ENCODE results near the gene YJEFN3. TPM values are rescaled to one million over a fixed set of nuclear protein-coding genes. Genes with fewer than 3 reads are reported as not detected.

The YJEFN3 gene
- total and polyA plus RNA-seq, 4 donors: 0.19 to 0.88 (median 0.63) TPM

DNA sequence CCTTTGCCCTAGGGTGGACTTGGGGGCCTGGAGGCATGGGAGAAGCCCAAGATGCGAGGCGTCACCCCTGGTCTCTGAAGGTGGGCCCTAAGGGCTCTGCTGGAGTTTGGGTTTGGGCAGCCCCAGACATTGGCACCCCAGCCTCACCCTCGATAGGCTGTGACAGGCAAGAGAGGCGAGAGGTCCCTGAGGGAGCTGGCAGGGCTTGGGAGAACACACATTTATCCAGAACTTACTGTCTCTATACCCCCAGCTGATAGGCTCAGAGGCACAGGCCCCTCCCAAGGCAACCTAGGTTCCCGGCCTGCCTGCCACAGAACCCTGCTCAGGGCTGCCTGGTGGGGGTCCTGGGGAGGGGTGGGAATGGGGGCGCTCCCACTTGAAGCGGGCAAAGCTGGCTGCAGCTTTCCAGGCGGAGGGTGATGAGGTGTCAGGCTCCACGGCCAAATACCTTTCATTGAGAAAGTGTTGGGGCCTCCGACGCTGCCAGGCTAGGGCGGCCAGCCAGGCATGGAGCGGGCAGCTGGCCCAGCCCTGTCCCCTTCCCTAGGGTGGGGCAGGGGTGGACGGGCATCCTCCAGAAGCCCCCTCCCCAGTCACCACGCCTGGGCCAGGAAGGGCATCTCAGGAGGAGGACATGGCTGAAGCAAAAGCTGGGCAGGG, 19.1 kb downstream of the YJEFN3 start:
- H3K4me3 ChIP-seq (ENCODE audit: low read depth in 1 of 3, low read length in 3 of 3): no peak overlapping the region
- no peak overlapping the region for H3K9ac ChIP-seq (ENCODE audit: low read depth in 1 of 2, low read length in 2 of 2)
- no peaks in the 10 kb centered on the region for H3K9me3 ChIP-seq (ENCODE audit: control insufficient read depth in 4 of 4, low read length in 3 of 4)
- 64% methylated on average over 15 of the region's 15 CpGs for WGBS
- H3K36me3 ChIP-seq (ENCODE audit: control insufficient read depth in 4 of 4, insufficient read depth in 3 of 4, low read depth in 1 of 4, low read length in 3 of 4): no peaks in the 10 kb centered on the region
- H3K4me1 ChIP-seq (ENCODE audit: control insufficient read depth in 4 of 4, insufficient read depth in 4 of 4, low read length in 3 of 4): no peaks in the 10 kb centered on the region
- TF ChIP-seq JUND (IDR thresholded peaks at IDR 0.05) (no peak), TAF1 (conservative IDR thresholded peaks at IDR 0.05) (no peak), HNF4G (IDR thresholded peaks at IDR 0.05) (no peak), NR2F2 (IDR thresholded peaks at IDR 0.05) (no peak), FOXA2 (IDR thresholded peaks at IDR 0.05) (no peak)
- TF ChIP-seq, protein P1, sequence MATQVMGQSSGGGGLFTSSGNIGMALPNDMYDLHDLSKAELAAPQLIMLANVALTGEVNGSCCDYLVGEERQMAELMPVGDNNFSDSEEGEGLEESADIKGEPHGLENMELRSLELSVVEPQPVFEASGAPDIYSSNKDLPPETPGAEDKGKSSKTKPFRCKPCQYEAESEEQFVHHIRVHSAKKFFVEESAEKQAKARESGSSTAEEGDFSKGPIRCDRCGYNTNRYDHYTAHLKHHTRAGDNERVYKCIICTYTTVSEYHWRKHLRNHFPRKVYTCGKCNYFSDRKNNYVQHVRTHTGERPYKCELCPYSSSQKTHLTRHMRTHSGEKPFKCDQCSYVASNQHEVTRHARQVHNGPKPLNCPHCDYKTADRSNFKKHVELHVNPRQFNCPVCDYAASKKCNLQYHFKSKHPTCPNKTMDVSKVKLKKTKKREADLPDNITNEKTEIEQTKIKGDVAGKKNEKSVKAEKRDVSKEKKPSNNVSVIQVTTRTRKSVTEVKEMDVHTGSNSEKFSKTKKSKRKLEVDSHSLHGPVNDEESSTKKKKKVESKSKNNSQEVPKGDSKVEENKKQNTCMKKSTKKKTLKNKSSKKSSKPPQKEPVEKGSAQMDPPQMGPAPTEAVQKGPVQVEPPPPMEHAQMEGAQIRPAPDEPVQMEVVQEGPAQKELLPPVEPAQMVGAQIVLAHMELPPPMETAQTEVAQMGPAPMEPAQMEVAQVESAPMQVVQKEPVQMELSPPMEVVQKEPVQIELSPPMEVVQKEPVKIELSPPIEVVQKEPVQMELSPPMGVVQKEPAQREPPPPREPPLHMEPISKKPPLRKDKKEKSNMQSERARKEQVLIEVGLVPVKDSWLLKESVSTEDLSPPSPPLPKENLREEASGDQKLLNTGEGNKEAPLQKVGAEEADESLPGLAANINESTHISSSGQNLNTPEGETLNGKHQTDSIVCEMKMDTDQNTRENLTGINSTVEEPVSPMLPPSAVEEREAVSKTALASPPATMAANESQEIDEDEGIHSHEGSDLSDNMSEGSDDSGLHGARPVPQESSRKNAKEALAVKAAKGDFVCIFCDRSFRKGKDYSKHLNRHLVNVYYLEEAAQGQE (IDR thresholded peaks at IDR 0.05): no peak
- DNase-seq (ENCODE audit: low spot score): no peak
- no peak overlapping the region for H3K27ac ChIP-seq (ENCODE audit: low read depth in 1 of 2, low read length in 2 of 2)
- H3K27me3 ChIP-seq (ENCODE audit: control insufficient read depth in 4 of 4, insufficient read depth in 4 of 4, low read length in 3 of 4): peaks cover 0 to 5% (median 0%) of the 10 kb centered on the region in 4 donors

DNA sequence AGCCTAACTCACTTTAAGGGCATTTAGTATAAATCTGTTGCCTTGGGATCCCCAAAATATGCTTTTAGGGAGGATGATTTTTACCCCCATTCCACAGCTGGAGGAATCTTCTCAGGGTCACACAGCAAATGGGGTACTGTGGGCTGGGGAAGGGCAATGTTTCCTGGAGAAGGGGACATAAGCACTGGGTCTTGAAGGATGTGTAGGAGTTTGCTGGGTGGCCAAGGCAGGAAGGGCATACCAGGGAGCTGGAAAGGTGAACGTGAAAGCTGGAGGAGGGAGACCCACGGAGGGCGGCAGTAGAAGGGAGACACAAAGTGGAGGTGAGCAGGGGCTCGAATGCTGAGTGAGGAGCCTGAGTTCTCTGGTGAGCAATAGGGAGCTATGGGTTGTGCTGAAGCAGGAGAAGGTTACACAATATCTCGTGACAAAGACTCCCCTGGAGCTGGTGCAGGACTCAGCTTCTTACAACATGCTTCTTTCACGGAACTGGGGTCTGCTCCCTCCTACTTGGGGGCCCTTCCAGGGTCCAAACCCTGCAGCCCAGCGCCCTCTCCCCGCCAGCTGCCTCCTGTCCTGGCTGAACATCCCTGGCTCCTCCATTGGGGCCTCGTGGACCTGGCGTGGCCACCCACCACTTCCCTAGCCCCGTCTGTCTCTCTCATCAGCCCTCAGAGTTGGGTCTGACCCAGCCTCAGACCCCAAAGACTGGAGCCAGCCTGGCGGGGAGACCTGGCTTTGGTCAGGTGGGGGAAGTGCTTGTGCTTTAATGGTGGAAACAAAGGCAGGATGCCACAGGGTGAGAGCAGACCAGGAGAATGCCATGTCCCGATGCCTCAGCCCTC, 20.4 kb downstream of the YJEFN3 start:
- no peaks in the 10 kb centered on the region for H3K36me3 ChIP-seq (ENCODE audit: control insufficient read depth in 4 of 4, insufficient read depth in 3 of 4, low read depth in 1 of 4, low read length in 3 of 4)
- no peaks in the 10 kb centered on the region for H3K4me1 ChIP-seq (ENCODE audit: control insufficient read depth in 4 of 4, insufficient read depth in 4 of 4, low read length in 3 of 4)
- TF ChIP-seq MAX (IDR thresholded peaks at IDR 0.05): no peak
- H3K27ac ChIP-seq (ENCODE audit: low read depth in 1 of 2, low read length in 2 of 2): no peak overlapping the region
- H3K9ac ChIP-seq (ENCODE audit: low read depth in 1 of 2, low read length in 2 of 2): no peak overlapping the region
- no peak overlapping the region for H3K4me3 ChIP-seq (ENCODE audit: low read depth in 1 of 3, low read length in 3 of 3)
- DNase-seq (ENCODE audit: low spot score): no peak
- 56% methylated on average over 13 of the region's 13 CpGs for WGBS
- H3K27me3 ChIP-seq (ENCODE audit: control insufficient read depth in 4 of 4, insufficient read depth in 4 of 4, low read length in 3 of 4): peaks cover 0 to 5% (median 0%) of the 10 kb centered on the region in 4 donors
- no peaks in the 10 kb centered on the region for H3K9me3 ChIP-seq (ENCODE audit: control insufficient read depth in 4 of 4, low read length in 3 of 4)

DNA sequence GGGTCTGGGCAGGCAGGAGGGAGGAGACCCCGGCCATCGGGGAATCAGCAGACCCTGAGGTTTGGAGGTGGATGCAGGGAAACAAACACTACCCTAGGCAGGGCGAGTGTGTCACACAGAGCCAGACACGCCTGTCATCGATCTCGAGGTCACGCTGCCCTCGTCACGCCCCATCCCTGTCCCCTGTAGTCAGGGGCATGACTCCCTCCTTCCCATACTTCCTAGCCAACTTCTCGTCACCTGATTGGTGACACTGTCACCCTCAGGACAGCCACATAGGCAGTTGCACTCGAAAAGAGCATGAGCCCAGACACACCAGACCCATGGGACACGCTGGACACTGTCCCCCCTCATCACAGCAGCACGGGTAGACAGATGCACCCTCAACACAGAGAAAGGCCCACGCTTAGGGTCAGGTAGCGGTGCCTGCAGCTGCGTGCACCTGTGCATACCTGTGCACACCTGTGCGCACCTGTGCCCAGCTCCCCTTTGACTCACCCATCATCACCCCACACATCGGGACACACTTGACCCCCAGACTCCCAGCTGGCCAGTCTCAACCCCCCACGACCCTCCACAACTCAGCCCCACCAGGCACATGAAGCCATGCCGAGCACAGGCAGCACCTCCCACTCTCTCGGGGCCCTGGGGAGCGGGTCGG, 21.2 kb downstream of the YJEFN3 start:
- H3K27ac ChIP-seq (ENCODE audit: low read depth in 1 of 2, low read length in 2 of 2): no peak overlapping the region
- TF ChIP-seq JUND (IDR thresholded peaks at IDR 0.05) (no peak), TAF1 (conservative IDR thresholded peaks at IDR 0.05) (no peak), HNF4G (IDR thresholded peaks at IDR 0.05) (no peak), SP1 (IDR thresholded peaks at IDR 0.05) (no peak), MAX (IDR thresholded peaks at IDR 0.05) (no peak), RAD21 (IDR thresholded peaks at IDR 0.05) (no peak), YY1 (IDR thresholded peaks at IDR 0.05) (no peak), ATF3 (IDR thresholded peaks at IDR 0.05) (no peak), GABPA (IDR thresholded peaks at IDR 0.05 in 1 of 2, conservative IDR thresholded peaks at IDR 0.05 in 1 of 2) (no peak), FOXA2 (IDR thresholded peaks at IDR 0.05) (no peak), NR2F2 (IDR thresholded peaks at IDR 0.05) (no peak), FOXA1 (IDR thresholded peaks at IDR 0.05) (no peak)
- WGBS: 67% methylated on average over 23 of the region's 23 CpGs
- H3K9ac ChIP-seq (ENCODE audit: low read depth in 1 of 2, low read length in 2 of 2): no peak overlapping the region
- peaks cover 0 to 5% (median 0%) of the 10 kb centered on the region in 4 donors for H3K27me3 ChIP-seq (ENCODE audit: control insufficient read depth in 4 of 4, insufficient read depth in 4 of 4, low read length in 3 of 4)
- H3K4me1 ChIP-seq (ENCODE audit: control insufficient read depth in 4 of 4, insufficient read depth in 4 of 4, low read length in 3 of 4): no peaks in the 10 kb centered on the region
- H3K36me3 ChIP-seq (ENCODE audit: control insufficient read depth in 4 of 4, insufficient read depth in 3 of 4, low read depth in 1 of 4, low read length in 3 of 4): no peaks in the 10 kb centered on the region
- no peaks in the 10 kb centered on the region for H3K9me3 ChIP-seq (ENCODE audit: control insufficient read depth in 4 of 4, low read length in 3 of 4)
- no peak for DNase-seq (ENCODE audit: low spot score)
- H3K4me3 ChIP-seq (ENCODE audit: low read depth in 1 of 3, low read length in 3 of 3): no peak overlapping the region
